ENCODE data around the gene PIWIL4. TPM values are rescaled to one million over a fixed set of nuclear protein-coding genes. Genes with fewer than 3 reads are reported as not detected.

Gene PIWIL4
- total and polyA plus RNA-seq, 9 of the 15 experiments (the other 6 are each of a cell fraction or from before 2014, with no cell fraction given) = 6.3 to 17.0 (median 10.8) TPM

DNA sequence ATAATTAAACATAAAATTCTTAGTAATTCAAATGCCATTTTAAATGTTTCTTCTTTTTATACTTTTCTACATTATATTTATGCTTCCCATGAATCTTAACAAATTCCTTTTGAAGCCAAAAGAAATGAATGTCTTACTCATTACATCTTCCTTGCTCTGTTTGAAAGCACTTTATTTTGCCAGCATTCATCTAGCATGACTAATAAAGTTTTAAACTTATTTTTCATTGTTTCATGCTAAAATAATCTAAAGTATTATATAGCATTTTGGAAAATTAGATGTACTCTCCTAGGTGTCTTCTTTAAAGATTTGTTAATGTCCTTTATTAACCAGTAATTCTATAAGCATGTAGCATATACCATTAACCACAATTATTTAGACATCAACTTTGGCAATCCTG, 9.7 kb upstream of the PIWIL4 start:
- no peak for FAIRE-seq
- TF ChIP-seq CXXC5 (CRISPR knock-in tag; IDR thresholded peaks at IDR 0.05) (no peak), FOXA1 (IDR thresholded peaks at IDR 0.05; ENCODE audit: borderline replicate concordance) (no peak), ZFP30 (CRISPR knock-in tag; IDR thresholded peaks at IDR 0.05; ENCODE audit: borderline replicate concordance) (no peak), COPS2 (conservative IDR thresholded peaks at IDR 0.05) (no peak), SOX6 (IDR thresholded peaks at IDR 0.05) (no peak), ARNT (IDR thresholded peaks at IDR 0.05) (no peak), DMBX1 (CRISPR knock-in tag; IDR thresholded peaks at IDR 0.05; ENCODE audit: borderline replicate concordance) (no peak), NFIC (IDR thresholded peaks at IDR 0.05) (no peak), CBX8 (IDR thresholded peaks at IDR 0.05; ENCODE audit: borderline replicate concordance, extremely low read depth, low read depth, low read length, poor library complexity, severe bottlenecking) (no peak), SMAD4 (CRISPR knock-in tag; conservative IDR thresholded peaks at IDR 0.05) (no peak)
- TF ChIP-seq, protein P1, sequence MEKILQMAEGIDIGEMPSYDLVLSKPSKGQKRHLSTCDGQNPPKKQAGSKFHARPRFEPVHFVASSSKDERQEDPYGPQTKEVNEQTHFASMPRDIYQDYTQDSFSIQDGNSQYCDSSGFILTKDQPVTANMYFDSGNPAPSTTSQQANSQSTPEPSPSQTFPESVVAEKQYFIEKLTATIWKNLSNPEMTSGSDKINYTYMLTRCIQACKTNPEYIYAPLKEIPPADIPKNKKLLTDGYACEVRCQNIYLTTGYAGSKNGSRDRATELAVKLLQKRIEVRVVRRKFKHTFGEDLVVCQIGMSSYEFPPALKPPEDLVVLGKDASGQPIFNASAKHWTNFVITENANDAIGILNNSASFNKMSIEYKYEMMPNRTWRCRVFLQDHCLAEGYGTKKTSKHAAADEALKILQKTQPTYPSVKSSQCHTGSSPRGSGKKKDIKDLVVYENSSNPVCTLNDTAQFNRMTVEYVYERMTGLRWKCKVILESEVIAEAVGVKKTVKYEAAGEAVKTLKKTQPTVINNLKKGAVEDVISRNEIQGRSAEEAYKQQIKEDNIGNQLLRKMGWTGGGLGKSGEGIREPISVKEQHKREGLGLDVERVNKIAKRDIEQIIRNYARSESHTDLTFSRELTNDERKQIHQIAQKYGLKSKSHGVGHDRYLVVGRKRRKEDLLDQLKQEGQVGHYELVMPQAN (IDR thresholded peaks at IDR 0.05; ENCODE audit: borderline replicate concordance) = no peak
- Histone ChIP-seq H3K79me2 (ENCODE audit: control insufficient read depth, insufficient read depth, low read length) (no peaks in the 10 kb centered on the region), H3K27me3 (ENCODE audit: control insufficient read depth in 2 of 2, insufficient read depth in 2 of 2, low read length in 2 of 2) (no peaks in the 10 kb centered on the region; a peak in 1 of 5 replicates), H3K9me3 (replicated peaks; ENCODE audit: control insufficient read depth, insufficient read depth, low read depth, low read length) (no peaks in the 10 kb centered on the region), H2AFZ (ENCODE audit: low read depth, low read length) (no peak overlapping the region), H3K4me2 (ENCODE audit: insufficient read depth, low read length) (no peak overlapping the region), H3K4me1 (replicated peaks in 1 of 2; ENCODE audit: control insufficient read depth in 2 of 2, insufficient read depth in 2 of 2, low read length in 2 of 2) (peaks cover 0 to 10% of the 10 kb centered on the region in 2 experiments; a peak in 3 of 5 replicates), H3K27ac (ENCODE audit: extremely low read depth, low read depth, low read length) (no peak overlapping the region), H3K4me3 (no peak overlapping the region), H3K9me1 (ENCODE audit: control insufficient read depth, insufficient read depth, low read length) (no peaks in the 10 kb centered on the region), H4K20me1 (replicated peaks; ENCODE audit: control insufficient read depth, insufficient read depth, low read length) (no peaks in the 10 kb centered on the region), H3K36me3 (ENCODE audit: control insufficient read depth, insufficient read depth, low read length) (no peaks in the 10 kb centered on the region), H3K9ac (ENCODE audit: insufficient read depth in 1 of 2, low read depth in 2 of 2, low read length in 2 of 2) (no peak overlapping the region)
- in situ Hi-C loops (cut with MboI) (no loop called here), intact Hi-C loops (cut with micrococcal nuclease) (no loop called here)
- CTCF ChIA-PET (ENCODE audit: low intra/inter-chr PET ratio) = no interaction called here
- ATAC-seq = no peak
- POLR2A ChIA-PET = interaction anchor here (0.7 to 0.8 kb wide), 2 partner anchors 18 to 744 kb away, joined by 3 to 4 read pairs; no protein-coding TSS in a partner anchor
- BruUV-seq (replicated peaks) = no TSS peak
- DNase-seq (ENCODE audit: extremely low read depth in 1 of 4, low spot score in 3 of 4) = no peak
